K562 (cell line): ENCODE data around the gene NR1H3. TPM values are rescaled to one million over a fixed set of nuclear protein-coding genes. Genes with fewer than 3 reads are reported as not detected.

Experiments used
- BRCA1 ChIP-seq, 2 experiments: fragments of 450-650 bp in 1 of 2; sonication (generic) in 1 of 2; formaldehyde crosslinking in 1 of 2; IDR thresholded peaks; 2 replicates each; pipeline versions ENCODE4 v1.5.0 to v1.6.1; 2017 to 2020; ENCODE audit warnings: mild to moderate bottlenecking in 1 of 2, missing genetic modification reagents in 1 of 2
- CBFA2T2 ChIP-seq: fragments of 450-650 bp; conservative IDR thresholded peaks from 2 replicates; pipeline ENCODE4 v1.6.1; 2017; ENCODE audit warnings: mild to moderate bottlenecking
- CBFB ChIP-seq: sonication (generic); formaldehyde crosslinking; IDR thresholded peaks from 2 replicates; pipeline ENCODE4 v1.4.0; 2020; ENCODE audit warnings: mild to moderate bottlenecking, missing genetic modification reagents
- CSDE1 ChIP-seq, 2 experiments: fragments of 450-650 bp; IDR thresholded peaks; 2 replicates each; pipeline ENCODE4 v1.6.1; 2016; ENCODE audit warnings: mild to moderate bottlenecking in 1 of 2
- E2F8 ChIP-seq: fragments of 450-650 bp; IDR thresholded peaks from 2 replicates; pipeline ENCODE4 v1.7.1; 2018; ENCODE audit warnings: mild to moderate bottlenecking, low read depth; ENCODE audit not compliant: partially characterized antibody
- EP400 ChIP-seq: fragments of 450-650 bp; IDR thresholded peaks from 2 replicates; pipeline ENCODE4 v1.6.1; 2017; ENCODE audit warnings: antibody characterized with exemption, mild to moderate bottlenecking, moderate library complexity
- FOXJ3 ChIP-seq: sonication (generic); formaldehyde crosslinking; IDR thresholded peaks from 2 replicates; pipeline ENCODE4 v1.4.0; 2020; ENCODE audit warnings: mild to moderate bottlenecking, missing genetic modification reagents
- GABPA ChIP-seq: fragments of 200-800 bp; sonication (Bioruptor generic); conservative IDR thresholded peaks from 2 replicates; pipeline ENCODE4 v1.6.1; 2016; ENCODE audit warnings: low read depth, missing genetic modification characterization, missing compliant biosample characterization
- PATZ1 ChIP-seq: fragments of 250-450 bp; sonication (Bioruptor Pico); IDR thresholded peaks from 2 replicates; pipeline ENCODE4 v1.5.0; 2020; ENCODE audit warnings: mild to moderate bottlenecking, borderline replicate concordance
- PHF20 ChIP-seq: fragments of 450-650 bp; IDR thresholded peaks from 2 replicates; pipeline ENCODE4 v1.6.1; 2018; ENCODE audit not compliant: partially characterized antibody
- PML ChIP-seq: IDR thresholded peaks from 2 replicates; pipeline ENCODE4 v1.6.1; 2012; ENCODE audit warnings: low read length, inconsistent platforms
- RBFOX2 ChIP-seq: fragments of 200-400 bp; formaldehyde crosslinking; IDR thresholded peaks from 2 replicates; pipeline ENCODE4 v1.6.1; 2017; ENCODE audit warnings: low read depth, mild to moderate bottlenecking, low read length, moderate library complexity
- RBM22 ChIP-seq: fragments of 200-400 bp; formaldehyde crosslinking; IDR thresholded peaks from 2 replicates; pipeline ENCODE4 v1.6.1; 2018; ENCODE audit warnings: low read length, low read depth; ENCODE audit not compliant: poor library complexity, severe bottlenecking
- THAP12 ChIP-seq: fragments of 250-450 bp; sonication (Bioruptor Pico); IDR thresholded peaks from 2 replicates; pipeline ENCODE4 v1.9.0; 2021; ENCODE audit warnings: mild to moderate bottlenecking, inconsistent platforms
- THRB ChIP-seq: fragments of 450-650 bp; formaldehyde crosslinking; conservative IDR thresholded peaks from 2 replicates; pipeline ENCODE4 v1.4.0; 2022; ENCODE audit warnings: mild to moderate bottlenecking, missing genetic modification characterization
- USF1 ChIP-seq: sonication (generic); formaldehyde crosslinking; IDR thresholded peaks from 2 replicates; pipeline ENCODE4 v1.9.0; 2022; ENCODE audit warnings: mild to moderate bottlenecking, missing genetic modification reagents
- ZNF584 ChIP-seq: fragments of 200-800 bp; sonication (Bioruptor generic); IDR thresholded peaks from 2 replicates; pipeline ENCODE4 v1.6.1; 2016; ENCODE audit warnings: low read depth, mild to moderate bottlenecking, missing genetic modification characterization, missing compliant biosample characterization
- ZNF830 ChIP-seq: fragments of 250-450 bp; sonication (Bioruptor Pico); IDR thresholded peaks from 2 replicates; pipeline ENCODE4 v1.5.0; 2021; ENCODE audit warnings: mild to moderate bottlenecking
- polyA plus RNA-seq, 8 experiments: library from polyadenylated mRNA; depleted of rRNA in 4 of 8; stranded (reverse) in 5 of 8; unstranded in 3 of 8; fragments of >200 nt; fragmentation: Nextera tagmentation in 2 of 8; fragmentation: Illumina TruSeq in 1 of 8; extraction: Ambion mirVana in 2 of 8; extraction: Trizol in 1 of 8; gene quantifications; 2 replicates each; pipeline versions ENCODE4 v1.2.1 to v1.2.3, GENCODE V29; 2011 to 2014; ENCODE audit warnings: inconsistent platforms in 1 of 8, missing spikeins in 1 of 8
- total RNA-seq, 7 experiments: library from RNA; depleted of rRNA in 6 of 7; stranded (reverse); fragments of >200 nt in 6 of 7; fragmentation: Illumina TruSeq in 2 of 7; extraction: Trizol in 2 of 7; gene quantifications; 2 replicates each; pipeline versions ENCODE4 v1.2.1 to v1.2.3, GENCODE V29; 2011 to 2021; ENCODE audit warnings: low replicate concordance in 1 of 7

Gene NR1H3
- total and polyA plus RNA-seq, 9 of the 15 experiments (the other 6 are each of a cell fraction or from before 2014, with no cell fraction given), result 8.2 to 26.0 (median 11.9) TPM

- TF ChIP-seq THRB (no peak; the same call in 1 of the 2 replicates), BRCA1 (IDR thresholded peaks at IDR 0.05) (no peak), BRCA1 (CRISPR knock-in tag; IDR thresholded peaks at IDR 0.05) (no peak), USF1 (CRISPR knock-in tag) (no peak), THAP12 (CRISPR knock-in tag) (peak; percentile 30; the same call in 1 of the 2 replicates), CSDE1 (IDR thresholded peaks at IDR 0.05) (peak; percentile 75 to 96; a peak in 3 of 4 replicates), FOXJ3 (CRISPR knock-in tag) (no peak), CBFA2T2 (no peak), PATZ1 (CRISPR knock-in tag) (0 out of 2 replicates have a peak, but pooled peaks have one; percentile 62), ZNF830 (CRISPR knock-in tag) (peak; percentile 41; the same call in 1 of the 2 replicates), PML (peak; percentile 80), CBFB (CRISPR knock-in tag) (no peak; the same call in 1 of the 2 replicates), RBM22 (peak; percentile 65), GABPA (tag) (peak; percentile 100), ZNF584 (CRISPR knock-in tag) (0 out of 2 replicates have a peak, but pooled peaks have one; percentile 82), E2F8 (peak; percentile 88), RBFOX2 (peak; percentile 98), PHF20 (peak; percentile 95), EP400 (peak; percentile 93)
Observed at GRCh38 chr11:47248664-47249377, 9.0 kb upstream of the NR1H3 start, which contains the start of gene ACP2 (continued).
